Liver (tissue), 3 donors: Measurements from ENCODE around the gene ID3.

Experiments used
- CTCF ChIP-seq: fragments of 150-350 bp; IDR thresholded peaks from 2 replicates; pipeline ENCODE4 v1.5.1; 2017; ENCODE audit warnings: improper control_type of control experiment, low read depth, low read length; ENCODE audit not compliant: missing input control
- EGR1 ChIP-seq, 2 donors: IDR thresholded peaks; 2 replicates each; pipeline ENCODE4 v1.6.1; 2016 to 2018; ENCODE audit warnings: antibody characterized with exemption in 2 of 2, low read depth in 2 of 2
- GABPA ChIP-seq, 2 donors: IDR thresholded peaks in 1 of 2; conservative IDR thresholded peaks in 1 of 2; 2 replicates each; pipeline ENCODE4 v1.6.1; 2016; ENCODE audit warnings: antibody characterized with exemption in 2 of 2, mild to moderate bottlenecking in 1 of 2, moderate library complexity in 1 of 2
- HNF4G ChIP-seq: IDR thresholded peaks from 2 replicates; pipeline ENCODE4 v1.6.1; 2016; ENCODE audit warnings: antibody characterized with exemption
- RAD21 ChIP-seq, 2 donors: IDR thresholded peaks; 2 replicates each; pipeline ENCODE4 v1.6.1; 2016; ENCODE audit warnings: antibody characterized with exemption in 2 of 2, mild to moderate bottlenecking in 2 of 2
- REST ChIP-seq: IDR thresholded peaks from 2 replicates; pipeline ENCODE4 v1.6.1; 2016; ENCODE audit warnings: antibody characterized with exemption, mild to moderate bottlenecking
- RXRA ChIP-seq, 2 donors: IDR thresholded peaks; 2 replicates each; pipeline ENCODE4 v1.6.1; 2017 to 2018; ENCODE audit warnings: antibody characterized with exemption in 2 of 2, mild to moderate bottlenecking in 1 of 2
- SP1 ChIP-seq: IDR thresholded peaks from 2 replicates; pipeline ENCODE4 v1.6.1; 2018; ENCODE audit warnings: antibody characterized with exemption, mild to moderate bottlenecking
- TAF1 ChIP-seq: conservative IDR thresholded peaks from 2 replicates; pipeline ENCODE4 v1.6.1; 2016; ENCODE audit warnings: antibody characterized with exemption, mild to moderate bottlenecking
- YY1 ChIP-seq: IDR thresholded peaks from 2 replicates; pipeline ENCODE4 v1.6.1; 2016; ENCODE audit warnings: antibody characterized with exemption, mild to moderate bottlenecking
- TF ChIP-seq, protein P1 (sequence below): IDR thresholded peaks from 2 replicates; pipeline ENCODE4 v1.6.1; 2016; ENCODE audit warnings: antibody characterized with exemption
- TF ChIP-seq, protein P2 (sequence below): IDR thresholded peaks from 2 replicates; pipeline ENCODE4 v1.6.1; 2016; ENCODE audit warnings: antibody characterized with exemption
- TF ChIP-seq, protein P3 (sequence below): IDR thresholded peaks from 2 replicates; pipeline ENCODE4 v1.6.1; 2016; ENCODE audit warnings: antibody characterized with exemption
- donor health status: healthy.
- donor health status: healthy.

DNA sequence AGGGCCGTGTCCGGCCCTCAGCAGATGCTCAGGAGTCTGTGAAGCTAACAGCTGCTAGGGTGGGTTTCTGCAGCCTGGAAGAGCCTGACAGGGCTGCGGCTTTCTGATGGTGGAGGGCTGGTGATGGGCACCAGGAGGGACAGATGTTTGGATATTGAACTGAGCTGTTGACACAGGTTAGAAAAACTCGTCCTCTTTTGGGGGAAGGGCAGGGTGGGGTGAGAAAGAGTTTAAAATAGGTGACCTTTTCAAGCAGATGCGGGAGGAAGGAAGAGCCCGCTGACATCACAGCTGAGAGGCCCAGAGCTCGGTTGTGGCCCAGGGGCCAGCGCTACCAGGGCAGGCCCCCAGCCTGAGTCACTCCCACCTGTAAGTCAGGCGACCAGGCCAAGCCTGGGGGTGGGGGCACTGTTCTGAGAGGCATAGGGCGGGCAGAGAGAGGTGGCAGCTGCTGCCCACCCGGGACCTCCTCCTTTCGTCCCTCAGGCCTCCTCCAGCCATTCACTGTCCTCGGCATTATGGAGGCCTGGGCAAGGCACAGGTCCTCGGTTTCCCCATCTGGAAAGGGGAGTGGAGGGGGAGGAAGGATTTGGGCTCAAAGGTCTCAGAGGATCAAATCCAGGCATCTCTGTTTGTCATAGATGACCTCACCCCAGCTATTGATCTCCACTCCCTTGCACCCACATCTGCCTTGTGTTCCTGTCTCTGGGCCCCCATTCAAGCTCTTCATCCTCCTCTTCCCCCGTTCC is 32.3 kb upstream of the ID3 start:
- no peak for TF ChIP-seq CTCF
- no peak for TF ChIP-seq REST
- no peak for TF ChIP-seq HNF4G
- no peak for TF ChIP-seq RAD21 (IDR thresholded peaks at IDR 0.05)
- TF ChIP-seq GABPA (IDR thresholded peaks at IDR 0.05 in 1 of 2, conservative IDR thresholded peaks at IDR 0.05 in 1 of 2): no peak
- TF ChIP-seq SP1: no peak
- TF ChIP-seq, protein P1, sequence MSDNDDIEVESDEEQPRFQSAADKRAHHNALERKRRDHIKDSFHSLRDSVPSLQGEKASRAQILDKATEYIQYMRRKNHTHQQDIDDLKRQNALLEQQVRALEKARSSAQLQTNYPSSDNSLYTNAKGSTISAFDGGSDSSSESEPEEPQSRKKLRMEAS: no peak
- TF ChIP-seq EGR1 (IDR thresholded peaks at IDR 0.05; ENCODE audit: low read depth in 2 of 2): no peak
- no peak for TF ChIP-seq YY1
- TF ChIP-seq, protein P2, sequence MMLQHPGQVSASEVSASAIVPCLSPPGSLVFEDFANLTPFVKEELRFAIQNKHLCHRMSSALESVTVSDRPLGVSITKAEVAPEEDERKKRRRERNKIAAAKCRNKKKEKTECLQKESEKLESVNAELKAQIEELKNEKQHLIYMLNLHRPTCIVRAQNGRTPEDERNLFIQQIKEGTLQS: no peak
- TF ChIP-seq, protein P3, sequence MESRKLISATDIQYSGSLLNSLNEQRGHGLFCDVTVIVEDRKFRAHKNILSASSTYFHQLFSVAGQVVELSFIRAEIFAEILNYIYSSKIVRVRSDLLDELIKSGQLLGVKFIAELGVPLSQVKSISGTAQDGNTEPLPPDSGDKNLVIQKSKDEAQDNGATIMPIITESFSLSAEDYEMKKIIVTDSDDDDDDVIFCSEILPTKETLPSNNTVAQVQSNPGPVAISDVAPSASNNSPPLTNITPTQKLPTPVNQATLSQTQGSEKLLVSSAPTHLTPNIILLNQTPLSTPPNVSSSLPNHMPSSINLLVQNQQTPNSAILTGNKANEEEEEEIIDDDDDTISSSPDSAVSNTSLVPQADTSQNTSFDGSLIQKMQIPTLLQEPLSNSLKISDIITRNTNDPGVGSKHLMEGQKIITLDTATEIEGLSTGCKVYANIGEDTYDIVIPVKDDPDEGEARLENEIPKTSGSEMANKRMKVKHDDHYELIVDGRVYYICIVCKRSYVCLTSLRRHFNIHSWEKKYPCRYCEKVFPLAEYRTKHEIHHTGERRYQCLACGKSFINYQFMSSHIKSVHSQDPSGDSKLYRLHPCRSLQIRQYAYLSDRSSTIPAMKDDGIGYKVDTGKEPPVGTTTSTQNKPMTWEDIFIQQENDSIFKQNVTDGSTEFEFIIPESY: no peak
- no peak for TF ChIP-seq RXRA (IDR thresholded peaks at IDR 0.05)
- TF ChIP-seq TAF1: no peak
